GM18511 (cell line): ENCODE measurements around the gene DDX31.
A peak's percentile ranks its signal among the peaks of the same experiment; 100 is the strongest.

Experiments used
- ATAC-seq: cut with Tn5 transposase; IDR thresholded peaks from one replicate; pipeline ENCODE4 v1.9.1; 2021; ENCODE audit warnings: mild to moderate bottlenecking, moderate library complexity; ENCODE audit not compliant: unreplicated experiment

Gene DDX31

DNA sequence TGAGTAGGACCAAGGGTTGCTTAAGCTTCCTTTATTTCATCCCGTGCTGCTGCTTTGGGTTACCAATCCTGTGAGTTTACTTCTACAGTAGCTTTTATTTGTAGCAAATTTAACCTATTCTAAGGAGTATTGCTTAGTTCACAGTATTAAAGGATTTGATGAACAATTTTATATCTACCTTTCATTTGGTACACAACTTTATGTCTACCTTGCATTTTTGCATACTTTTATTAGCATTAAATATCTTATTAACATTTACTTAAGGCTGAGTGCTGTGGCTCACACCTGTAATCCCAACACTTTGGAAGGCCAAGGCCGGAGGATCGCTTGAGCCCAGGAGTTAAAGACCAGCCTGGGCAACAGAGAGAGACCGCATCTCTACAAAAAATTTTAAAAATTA, 4.7 kb upstream of the DDX31 start:
- no peak for ATAC-seq

DNA sequence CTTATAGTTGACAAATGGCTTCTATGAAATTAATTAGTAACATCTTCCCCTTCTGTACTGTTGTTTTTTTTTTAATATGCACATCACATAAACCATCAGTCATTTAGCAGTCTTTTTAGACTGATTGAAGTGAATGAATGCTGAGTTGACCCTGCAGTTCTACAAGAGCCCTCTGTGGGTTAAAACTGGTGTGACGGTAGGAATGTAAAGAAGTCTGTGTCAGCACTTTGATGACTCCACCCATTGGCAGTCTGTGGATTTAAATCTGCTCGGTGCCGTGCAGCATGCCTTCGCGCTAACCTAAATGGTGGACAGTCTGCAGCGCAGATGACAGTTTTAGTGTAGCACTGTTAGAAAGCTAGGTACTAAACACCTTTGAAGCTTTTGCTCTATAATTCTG, 3.6 kb upstream of the DDX31 start:
- no peak for ATAC-seq

DNA sequence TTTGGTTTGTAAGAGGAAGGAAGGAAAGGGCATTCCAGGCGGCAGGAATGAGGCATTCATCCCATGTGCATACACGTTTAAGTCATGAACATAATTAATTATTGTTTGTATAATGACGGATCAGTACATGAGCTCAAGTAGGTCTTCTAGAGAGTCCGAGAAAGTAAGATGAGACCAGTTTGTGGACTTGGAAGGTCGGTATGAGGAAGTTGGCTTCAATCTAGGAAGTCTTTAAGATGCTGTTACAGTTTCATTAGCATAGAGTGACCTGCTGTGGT, 2.6 kb upstream of the DDX31 start:
- ATAC-seq, result no peak

DNA sequence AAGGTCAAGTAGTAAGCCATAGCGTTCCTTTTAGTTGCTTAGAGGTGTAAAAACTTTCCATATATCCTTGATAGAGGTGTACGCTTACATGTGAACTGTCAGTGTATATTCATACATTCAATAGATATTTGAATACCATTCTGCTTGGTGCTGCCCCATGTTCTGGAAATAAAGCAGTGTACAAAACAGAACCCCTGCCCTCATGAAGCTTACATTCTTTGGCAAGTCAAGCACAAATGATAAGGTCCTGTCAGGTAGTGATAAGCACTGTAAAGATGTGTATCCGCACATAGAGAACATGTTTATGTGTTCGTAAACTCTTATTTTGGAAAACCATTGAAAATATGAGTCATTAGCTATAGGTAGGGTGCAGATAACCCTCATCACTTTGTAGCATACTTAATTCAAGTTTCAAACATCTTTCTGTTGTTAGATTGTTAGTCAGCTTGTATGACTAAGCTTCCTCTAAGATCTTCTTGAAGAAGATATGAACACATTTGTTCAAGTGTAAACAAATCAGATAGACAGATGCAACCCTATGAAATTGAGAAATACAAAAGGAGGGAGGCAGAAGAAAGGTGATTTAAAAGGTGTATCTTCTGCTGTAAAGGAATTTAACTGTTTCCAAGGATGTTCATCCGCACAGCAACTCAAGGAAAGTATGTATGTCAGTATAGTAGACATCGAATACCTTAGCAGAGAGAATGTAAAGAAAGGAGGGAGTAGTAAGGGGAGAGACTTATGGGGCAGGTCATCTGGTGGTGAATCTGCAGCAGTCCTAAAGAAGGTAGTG, 2.0 kb upstream of the DDX31 start:
- no peak for ATAC-seq

DNA sequence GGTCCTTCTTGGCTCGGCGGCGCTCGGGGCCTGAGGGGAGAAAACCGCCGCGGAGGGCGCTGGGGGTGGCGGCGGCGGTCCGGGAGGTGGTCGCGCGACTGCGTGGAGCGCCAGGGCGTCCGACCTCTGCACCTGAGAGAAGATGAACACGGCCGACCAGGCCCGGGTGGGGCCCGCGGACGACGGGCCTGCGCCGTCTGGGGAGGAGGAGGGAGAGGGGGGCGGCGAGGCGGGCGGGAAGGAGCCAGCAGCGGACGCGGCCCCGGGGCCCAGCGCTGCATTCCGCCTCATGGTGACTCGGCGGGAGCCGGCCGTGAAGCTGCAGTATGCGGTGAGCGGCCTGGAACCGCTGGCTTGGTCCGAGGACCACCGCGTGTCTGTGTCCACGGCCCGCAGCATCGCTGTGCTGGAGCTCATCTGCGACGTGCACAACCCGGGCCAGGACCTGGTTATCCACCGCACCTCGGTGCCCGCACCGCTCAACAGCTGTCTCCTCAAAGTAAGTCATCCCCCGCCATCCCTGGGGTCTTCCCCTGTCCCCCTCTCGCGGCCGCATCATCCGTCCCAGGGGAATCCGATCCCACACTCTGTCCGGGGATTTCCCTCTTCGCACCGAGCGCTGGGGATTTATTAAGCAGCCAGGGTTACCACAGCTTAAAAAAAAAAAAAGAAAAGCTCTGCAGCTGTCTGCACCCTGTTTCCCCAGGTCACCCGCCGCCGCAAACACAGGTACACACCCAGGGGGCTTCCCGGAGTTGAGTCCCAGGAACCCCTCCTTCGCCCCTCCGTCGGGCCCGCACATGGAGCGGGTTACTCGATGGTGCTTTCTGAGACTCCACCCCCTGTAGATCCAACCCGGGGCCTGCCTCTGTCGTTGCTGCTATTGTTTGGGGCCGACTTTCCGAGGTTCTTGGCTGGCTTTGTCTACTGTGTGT, 941 bp upstream of the DDX31 start, which contains the start of gene GTF3C4:
GTF3C4 (plus strand) TSS at position 8 of the 935 bp plus-strand sequence; CDS start at position 143, 135 bp downstream.
- peak; percentile 63 for ATAC-seq

DNA sequence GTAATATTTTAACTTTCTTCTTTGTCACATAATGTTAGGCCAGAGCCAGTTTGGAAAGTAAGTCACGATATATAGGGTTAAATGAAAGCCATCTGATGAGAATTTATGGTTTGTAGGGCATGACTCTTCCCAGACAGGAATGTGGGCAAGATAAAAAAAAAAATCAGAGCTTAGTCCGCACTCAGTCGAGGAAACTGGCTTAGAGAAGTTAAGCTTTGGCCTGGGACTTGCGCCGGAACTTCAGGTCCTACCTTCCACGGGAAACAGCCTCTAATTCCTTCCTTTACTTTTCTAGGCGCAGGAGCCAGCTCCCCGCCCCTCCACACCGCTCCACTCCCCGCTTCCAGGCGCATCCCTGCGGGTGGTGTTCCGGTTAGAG, 475 bp downstream of the DDX31 start:
- ATAC-seq, result no peak

DNA sequence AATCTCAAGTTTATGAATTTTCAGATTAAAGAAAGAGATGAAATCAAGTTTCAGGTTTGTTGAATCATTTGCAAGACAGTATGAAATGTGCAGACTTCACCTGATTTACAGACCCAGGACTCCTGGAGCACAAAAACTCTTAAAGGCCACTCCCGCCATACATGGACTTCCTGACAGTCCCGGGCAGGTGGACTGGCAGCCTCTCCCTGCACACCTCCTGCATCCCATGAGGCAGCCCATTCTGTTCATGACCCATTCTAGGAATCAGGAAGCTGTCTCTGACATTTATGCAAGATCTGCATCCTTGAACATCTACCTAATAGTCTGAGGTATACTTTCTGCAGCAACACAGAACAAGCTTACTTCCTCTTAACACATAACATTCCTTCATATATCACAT, 5.9 kb downstream of the DDX31 start:
- ATAC-seq, result no peak

DNA sequence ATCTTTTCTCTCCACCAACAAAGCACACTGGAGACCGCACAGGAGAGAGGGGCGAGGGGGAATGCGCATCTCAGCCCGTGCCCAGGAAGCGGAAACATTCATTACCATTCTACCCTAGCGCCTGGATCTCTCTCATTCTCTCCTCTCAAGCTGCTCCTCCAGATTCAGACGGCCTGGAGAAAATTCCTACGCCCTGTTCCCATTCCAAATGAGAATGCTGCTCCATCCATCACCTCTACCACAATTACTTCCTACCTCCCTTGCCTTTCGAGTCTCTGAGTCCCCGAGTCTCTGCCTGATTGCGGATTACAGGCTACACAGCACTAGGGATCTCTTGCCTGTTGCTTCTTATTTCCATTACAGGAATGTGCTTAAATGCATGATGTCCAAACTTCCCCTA, 6.7 kb downstream of the DDX31 start:
- no peak for ATAC-seq

DNA sequence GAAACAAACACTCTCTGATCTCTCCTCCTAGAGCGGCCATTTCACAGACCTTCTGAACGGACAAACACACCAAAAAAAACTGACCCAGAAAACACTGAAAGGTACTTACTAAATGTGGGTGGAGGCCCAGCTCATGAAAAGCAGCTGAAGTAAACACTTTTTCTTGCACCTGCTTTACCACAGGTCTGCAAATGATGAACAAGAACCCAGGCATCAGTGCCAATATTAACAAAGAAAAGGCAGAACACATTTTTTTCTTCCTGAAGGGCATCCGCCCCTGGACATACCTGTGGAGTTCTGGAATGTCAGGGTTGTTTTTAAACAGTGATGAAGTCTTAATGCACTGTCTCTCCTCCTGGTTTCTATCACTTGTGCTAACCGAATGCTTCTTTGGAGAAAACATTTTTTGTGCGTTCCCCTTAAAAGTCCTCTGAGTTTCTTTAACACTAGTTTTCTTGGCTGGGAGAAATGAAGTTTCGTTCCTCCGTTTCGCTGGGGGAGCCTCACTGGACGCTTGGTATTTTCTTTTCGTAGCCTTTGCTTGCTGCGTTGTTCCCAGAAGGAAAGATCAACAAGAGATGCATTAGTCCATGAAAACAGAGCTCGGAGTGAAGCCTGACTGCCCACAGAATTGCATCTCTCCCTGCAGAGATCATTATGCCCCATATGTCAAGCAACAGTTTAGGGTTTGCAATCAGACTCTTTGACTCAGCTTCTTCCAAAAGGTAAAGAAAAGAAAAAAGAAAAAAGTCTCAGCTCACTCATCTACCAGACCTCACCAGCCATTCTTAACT, 7.4 kb downstream of the DDX31 start:
- no peak for ATAC-seq

DNA sequence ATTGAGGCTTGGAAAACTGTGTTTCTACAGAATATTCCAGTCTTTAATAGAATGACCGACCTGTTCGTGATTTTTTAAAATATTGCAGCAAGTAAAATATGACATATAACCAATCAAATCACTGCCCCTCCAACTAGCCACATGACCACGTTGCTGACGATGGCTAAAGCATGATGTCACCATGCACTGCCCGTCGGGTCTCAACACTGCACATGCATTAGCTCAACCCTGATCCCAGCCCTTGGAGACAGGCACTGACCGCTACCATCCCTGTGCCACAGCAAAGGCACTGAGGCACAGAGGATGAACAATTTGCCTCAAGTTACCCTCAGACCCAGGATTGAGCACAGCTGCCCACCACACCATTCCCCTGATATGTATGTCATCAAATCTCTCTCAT, 13.5 kb downstream of the DDX31 start:
- ATAC-seq, result no peak

DNA sequence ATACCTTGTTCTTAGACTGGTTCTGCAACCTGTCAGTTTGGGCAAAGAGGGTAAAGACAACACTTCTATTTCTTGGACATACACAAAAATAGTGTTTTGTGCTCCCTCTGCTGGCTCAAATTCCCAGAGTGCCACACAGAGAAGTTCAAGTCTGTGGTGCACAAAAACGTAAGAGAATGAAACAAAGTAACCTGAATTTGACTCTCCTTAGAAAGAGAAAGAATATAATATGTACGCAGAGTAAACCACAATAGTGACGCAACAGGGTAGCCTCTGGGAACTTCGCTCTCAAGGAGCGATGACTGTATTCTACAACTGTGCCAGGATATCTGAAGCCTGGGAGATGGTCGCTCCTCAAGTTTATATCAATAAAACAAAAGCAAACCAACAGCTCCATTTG, 18.5 kb downstream of the DDX31 start:
- no peak for ATAC-seq

DNA sequence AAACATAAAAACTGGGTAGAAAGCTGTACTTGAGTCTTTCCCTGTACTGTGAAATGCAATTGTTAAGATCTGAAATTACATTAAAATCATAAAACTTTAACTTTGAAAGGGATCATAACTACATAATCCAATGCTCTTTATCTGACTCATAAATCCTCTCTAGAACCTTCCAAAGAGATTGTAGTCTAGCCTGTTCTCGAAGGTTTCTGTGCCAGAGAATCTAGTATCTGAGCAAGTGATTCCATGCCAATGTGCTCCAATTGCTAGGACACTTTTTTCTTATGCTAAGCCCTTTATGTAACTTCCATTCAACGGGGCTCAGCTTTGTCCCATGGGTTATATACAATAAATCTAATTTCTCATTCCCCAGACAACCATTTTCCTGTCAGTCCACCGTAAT, 21.1 kb downstream of the DDX31 start:
- no peak for ATAC-seq

DNA sequence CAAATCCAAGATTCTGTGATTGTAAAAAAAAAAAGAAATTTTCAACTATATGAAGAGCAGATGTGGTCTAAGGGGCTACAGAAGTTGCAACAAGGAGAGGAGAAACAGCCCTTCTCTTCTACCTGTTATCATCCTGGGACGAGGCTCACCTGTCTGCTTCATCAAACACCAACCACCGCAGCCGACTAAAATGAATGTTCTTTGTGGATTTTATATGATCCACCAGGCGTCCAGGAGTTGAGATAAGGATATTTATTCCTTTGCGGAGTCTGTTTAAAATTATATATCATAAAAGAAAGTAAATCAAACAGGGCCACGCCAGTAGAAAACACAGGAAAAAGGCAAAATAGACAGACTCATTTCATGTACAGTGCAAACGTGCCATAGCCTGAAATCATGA, 21.5 kb downstream of the DDX31 start:
- no peak for ATAC-seq

DNA sequence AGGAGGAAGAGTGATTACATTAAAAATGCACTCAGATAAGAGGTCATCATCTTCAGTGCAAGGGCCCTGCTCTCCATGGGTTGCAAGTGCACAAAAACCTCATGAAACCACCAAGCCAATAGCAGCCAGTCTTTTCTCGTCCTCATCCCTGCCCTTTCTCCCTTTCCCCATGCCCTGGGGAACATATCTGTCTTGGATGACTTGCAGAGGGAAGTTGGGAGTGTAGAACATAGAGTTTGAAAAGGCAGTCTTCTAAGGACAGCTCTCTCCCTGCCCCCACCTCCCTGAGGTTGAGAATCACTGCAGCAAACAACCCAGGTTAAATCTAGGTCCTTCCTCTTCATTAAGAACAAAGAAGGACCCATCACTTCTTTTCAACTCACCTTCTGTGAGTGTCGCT, 22.0 kb downstream of the DDX31 start:
- no peak for ATAC-seq

DNA sequence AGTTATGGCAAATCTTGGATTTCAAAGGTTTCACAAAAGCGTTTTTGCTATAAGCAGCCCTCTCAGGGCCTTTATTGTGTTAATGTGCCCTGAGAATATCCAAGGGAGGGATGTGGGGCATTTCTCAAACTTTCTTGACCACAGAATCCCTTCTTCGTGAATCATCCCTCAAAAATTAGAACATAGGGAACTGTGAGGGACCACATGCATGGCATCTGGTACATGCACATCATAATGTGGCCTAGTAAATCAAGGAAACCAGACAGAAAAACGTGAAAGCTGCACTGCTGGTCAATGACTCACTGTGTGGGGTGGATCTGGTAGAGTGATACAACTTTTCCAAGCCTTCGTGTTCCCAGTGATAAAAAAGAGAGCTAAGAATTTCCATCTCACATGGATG, 22.4 kb downstream of the DDX31 start:
- no peak for ATAC-seq

DNA sequence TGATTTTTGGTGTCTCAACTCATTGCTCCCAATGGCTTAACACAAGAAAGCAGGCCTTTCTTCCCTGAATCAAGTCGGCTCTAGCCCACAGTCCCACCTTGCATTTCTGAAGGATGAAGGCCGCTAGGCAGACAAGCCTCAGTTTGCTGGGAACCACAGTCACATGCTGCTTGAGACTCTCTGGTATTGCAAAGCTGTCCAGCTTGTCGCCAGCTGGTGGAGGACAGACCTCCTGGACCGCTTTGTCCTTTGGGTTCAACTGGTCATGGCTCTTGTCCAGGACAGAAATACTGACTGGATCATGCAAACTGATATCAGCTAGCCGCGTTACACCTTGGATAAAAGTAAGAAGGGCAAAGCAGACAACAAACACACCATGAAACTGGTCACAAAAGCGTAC, 23.1 kb downstream of the DDX31 start:
- ATAC-seq, result no peak

DNA sequence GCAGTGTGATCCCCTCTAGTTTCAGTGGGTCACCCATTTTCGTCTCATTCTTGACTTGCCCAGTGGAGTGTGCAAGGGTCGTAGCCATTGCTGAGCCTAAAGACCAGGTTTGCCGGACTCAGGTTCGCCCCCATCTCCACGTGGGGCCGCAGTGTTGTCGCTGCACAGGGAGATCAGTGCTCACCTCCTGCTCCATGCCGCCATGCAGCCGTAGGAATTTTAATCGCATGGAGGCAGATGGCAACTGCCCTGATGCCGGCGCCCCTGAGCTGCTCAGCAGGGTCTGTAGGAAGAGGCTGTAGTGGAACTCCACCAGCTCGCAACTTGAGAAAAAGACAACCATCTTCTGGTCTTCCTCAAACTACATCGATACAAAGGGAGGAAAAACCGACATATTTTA, 24.1 kb downstream of the DDX31 start:
- no peak for ATAC-seq

DNA sequence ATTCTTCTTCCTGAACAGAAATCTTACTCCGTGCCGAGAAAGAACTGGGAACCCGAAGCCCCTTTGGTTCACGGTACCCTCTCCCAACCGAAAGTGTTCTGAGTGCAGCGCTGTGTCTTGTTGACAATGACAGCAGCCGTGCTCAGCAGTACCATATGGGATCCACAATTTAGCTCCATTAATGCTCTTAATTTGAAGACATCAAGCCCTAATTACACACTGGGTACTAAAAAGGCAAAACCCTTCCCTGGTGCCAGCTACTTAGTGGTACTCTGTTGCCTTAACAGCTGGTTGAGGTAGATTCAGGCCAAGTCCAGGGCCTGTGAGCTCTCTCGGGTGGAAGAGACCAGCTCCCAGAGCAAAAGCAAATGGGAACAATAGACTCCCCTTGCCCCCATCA, 24.5 kb downstream of the DDX31 start:
- no peak for ATAC-seq

DNA sequence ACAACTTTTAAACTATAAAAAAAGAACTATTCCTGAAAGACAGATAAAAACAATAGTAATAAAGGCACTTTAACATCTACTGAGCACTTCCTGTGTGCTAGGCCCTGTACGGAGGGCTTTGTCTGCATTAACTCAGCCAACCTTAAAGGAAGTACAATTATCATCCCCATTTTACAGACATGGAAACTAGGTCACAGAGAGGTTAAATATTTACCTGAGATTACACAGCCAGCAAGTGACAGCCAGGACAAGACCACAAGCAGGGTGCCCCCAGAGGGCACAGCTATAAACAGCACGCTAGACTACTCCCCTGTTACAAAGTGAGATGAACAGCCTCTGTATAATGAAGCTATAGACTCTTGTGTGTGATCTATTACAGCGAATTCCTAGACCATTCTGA, 25.5 kb downstream of the DDX31 start:
- no peak for ATAC-seq

DNA sequence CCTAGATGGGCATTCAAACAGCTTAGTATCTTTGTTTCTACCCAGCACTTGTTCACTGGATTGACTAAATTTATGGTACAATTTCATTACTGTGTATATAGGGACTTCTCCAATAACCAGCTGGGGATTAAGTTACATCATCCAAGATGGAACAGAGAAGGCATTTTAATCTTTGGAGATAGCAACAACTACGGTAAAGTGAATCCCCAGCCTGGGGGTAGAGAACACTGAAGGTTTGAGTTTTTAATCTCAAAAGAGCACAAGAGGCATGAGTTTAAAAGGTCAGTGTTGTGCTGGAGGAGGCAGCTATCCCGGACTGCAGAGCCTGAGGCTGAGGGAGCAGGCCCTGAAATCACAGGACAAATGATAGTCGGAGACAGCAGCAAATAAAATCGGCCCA, 28.6 kb downstream of the DDX31 start:
- ATAC-seq, result no peak

DNA sequence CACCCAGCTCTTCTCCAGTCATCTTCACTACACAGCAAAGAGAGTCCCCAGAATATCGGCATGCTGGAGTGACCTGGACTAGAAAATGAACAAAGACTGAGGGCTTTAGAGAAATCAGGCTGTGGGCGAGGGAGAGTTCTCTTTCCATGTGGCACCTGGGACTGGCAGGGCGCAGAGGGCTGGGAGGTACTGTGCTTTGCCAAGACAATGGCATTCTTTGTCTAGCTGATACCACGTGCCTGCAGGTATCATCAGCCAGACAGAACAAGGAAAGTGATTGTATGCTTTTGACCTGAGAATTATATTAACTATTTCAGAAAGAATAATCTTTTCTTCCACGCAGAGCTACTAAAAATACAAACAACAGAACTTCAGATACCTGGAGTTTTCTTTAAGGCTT, 30.5 kb downstream of the DDX31 start:
- no peak for ATAC-seq

DNA sequence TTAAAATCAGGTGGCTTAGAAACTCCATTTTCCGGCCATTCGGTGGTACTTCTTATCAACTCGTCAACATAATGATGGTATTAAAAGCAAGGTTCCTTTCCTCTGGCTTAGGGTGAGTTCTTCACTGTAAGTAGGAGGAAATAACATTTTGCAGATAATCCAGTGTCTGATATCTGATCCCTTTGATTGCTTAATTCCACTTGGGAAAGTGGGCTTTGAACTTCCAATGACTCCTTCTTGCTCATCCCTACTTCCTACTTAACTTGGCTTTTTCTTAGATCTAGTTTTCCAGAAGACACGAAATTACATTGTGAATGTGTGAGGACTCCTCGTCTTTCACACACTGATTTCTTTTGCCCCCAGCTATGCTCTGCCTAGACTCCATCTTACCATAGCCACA, 31.5 kb downstream of the DDX31 start:
- no peak for ATAC-seq
